K562 (cell line): Measurements from ENCODE around the gene MYH11.

Source experiments
- ARID2 ChIP-seq: fragments of 450-650 bp; IDR thresholded peaks from 2 replicates; pipeline ENCODE4 v1.6.1; 2017; ENCODE audit warnings: antibody characterized with exemption, mild to moderate bottlenecking
- EZH2 ChIP-seq: IDR thresholded peaks from 2 replicates; pipeline ENCODE4 v1.6.1; 2012; ENCODE audit warnings: low read depth, mild to moderate bottlenecking, inconsistent platforms, low read length, borderline replicate concordance
- GABPB1 ChIP-seq: sonication (generic); formaldehyde crosslinking; IDR thresholded peaks from 2 replicates; pipeline ENCODE4 v1.8.0; 2022; ENCODE audit warnings: mild to moderate bottlenecking, missing genetic modification reagents
- LARP7 ChIP-seq: fragments of 450-650 bp; IDR thresholded peaks from 2 replicates; pipeline ENCODE4 v1.6.1; 2016
- NEUROD1 ChIP-seq: fragments of 150-350 bp; IDR thresholded peaks from 2 replicates; pipeline ENCODE4 v1.6.1; 2014; ENCODE audit warnings: borderline replicate concordance, low read length, low read depth; ENCODE audit not compliant: partially characterized antibody
- NKRF ChIP-seq: fragments of 450-650 bp; IDR thresholded peaks from 2 replicates; pipeline ENCODE4 v1.6.1; 2016; ENCODE audit warnings: borderline replicate concordance
- ZNF561 ChIP-seq: fragments of 450-650 bp; formaldehyde crosslinking; conservative IDR thresholded peaks from 2 replicates; pipeline ENCODE4 v1.4.0; 2020; ENCODE audit warnings: mild to moderate bottlenecking, moderate library complexity

- TF ChIP-seq GABPB1 (CRISPR knock-in tag), result no peak
- TF ChIP-seq LARP7, result no peak
- TF ChIP-seq NEUROD1, result no peak
- TF ChIP-seq ARID2, result no peak
- no peak for TF ChIP-seq EZH2
- TF ChIP-seq NKRF, result no peak
- TF ChIP-seq ZNF561 (CRISPR knock-in tag), result no peak
Measured at GRCh38 chr16:15725641-15726240, 131.1 kb downstream of the MYH11 start.
